GM21619 (cell line): ENCODE measurements around the gene FGF18.
"Not testable (repeated sequence)": the region's sequence is repeated elsewhere in the genome, so short reads cannot be mapped to it uniquely, and the experiment has no call there.

Experiments
- ATAC-seq: cut with Tn5 transposase; IDR thresholded peaks from one replicate; pipeline ENCODE4 v1.9.1; 2021; ENCODE audit not compliant: unreplicated experiment

Gene FGF18

GRCh38 chr5:171492781-171493180 lies 73.3 kb downstream of the FGF18 start:
- ATAC-seq: no peak

- no peak for ATAC-seq
Measured at GRCh38 chr5:171493646-171494393, 74.4 kb downstream of the FGF18 start.

GRCh38 chr5:171494452-171495121 lies 75.1 kb downstream of the FGF18 start:
- no peak for ATAC-seq

GRCh38 chr5:171495122-171495700 lies 75.8 kb downstream of the FGF18 start:
- no peak for ATAC-seq

- no peak for ATAC-seq
Measured at GRCh38 chr5:171496456-171496855, 77.0 kb downstream of the FGF18 start.

GRCh38 chr5:171497494-171497893 lies 78.0 kb downstream of the FGF18 start:
- ATAC-seq: not testable (repeated sequence)

GRCh38 chr5:171498166-171498565 lies 78.7 kb downstream of the FGF18 start:
- no peak for ATAC-seq

- ATAC-seq: no peak
Measured at GRCh38 chr5:171499611-171500010, 80.2 kb downstream of the FGF18 start.

GRCh38 chr5:171505473-171506043 lies 86.1 kb downstream of the FGF18 start:
- ATAC-seq: no peak

GRCh38 chr5:171506951-171507350 lies 87.5 kb downstream of the FGF18 start:
- no peak for ATAC-seq
